HEK293 (cell line): ENCODE results near the gene RALGAPA2.

Source experiments
- BCL11A ChIP-seq: fragments of 450-650 bp; formaldehyde crosslinking; IDR thresholded peaks from 2 replicates; pipeline ENCODE4 v1.5.1; 2016; ENCODE audit warnings: low read depth, missing biosample characterization, missing genetic modification characterization
- CTCF ChIP-seq: fragments of 450-650 bp; formaldehyde crosslinking; IDR thresholded peaks from 2 replicates; pipeline ENCODE4 v1.5.1; 2016; ENCODE audit warnings: missing biosample characterization, missing genetic modification characterization
- ZNF423 ChIP-seq: fragments of 450-650 bp; formaldehyde crosslinking; IDR thresholded peaks from 2 replicates; pipeline ENCODE4 v1.5.1; 2016; ENCODE audit warnings: missing biosample characterization, missing genetic modification characterization

- TF ChIP-seq BCL11A: no peak
- no peak for TF ChIP-seq CTCF (tag by site-specific recombination)
- TF ChIP-seq ZNF423: no peak
Observed at GRCh38 chr20:20448881-20449280, 263.6 kb downstream of the RALGAPA2 start.
